GM12872 (cell line): Measurements from ENCODE around the gene CLMN.

Experiments used
- CTCF ChIP-seq: IDR thresholded peaks from 3 replicates; pipeline ENCODE4 v1.5.1; 2011; ENCODE audit warnings: low read depth, mild to moderate bottlenecking, low read length, moderate library complexity; ENCODE audit not compliant: insufficient read depth

CLMN gene

DNA sequence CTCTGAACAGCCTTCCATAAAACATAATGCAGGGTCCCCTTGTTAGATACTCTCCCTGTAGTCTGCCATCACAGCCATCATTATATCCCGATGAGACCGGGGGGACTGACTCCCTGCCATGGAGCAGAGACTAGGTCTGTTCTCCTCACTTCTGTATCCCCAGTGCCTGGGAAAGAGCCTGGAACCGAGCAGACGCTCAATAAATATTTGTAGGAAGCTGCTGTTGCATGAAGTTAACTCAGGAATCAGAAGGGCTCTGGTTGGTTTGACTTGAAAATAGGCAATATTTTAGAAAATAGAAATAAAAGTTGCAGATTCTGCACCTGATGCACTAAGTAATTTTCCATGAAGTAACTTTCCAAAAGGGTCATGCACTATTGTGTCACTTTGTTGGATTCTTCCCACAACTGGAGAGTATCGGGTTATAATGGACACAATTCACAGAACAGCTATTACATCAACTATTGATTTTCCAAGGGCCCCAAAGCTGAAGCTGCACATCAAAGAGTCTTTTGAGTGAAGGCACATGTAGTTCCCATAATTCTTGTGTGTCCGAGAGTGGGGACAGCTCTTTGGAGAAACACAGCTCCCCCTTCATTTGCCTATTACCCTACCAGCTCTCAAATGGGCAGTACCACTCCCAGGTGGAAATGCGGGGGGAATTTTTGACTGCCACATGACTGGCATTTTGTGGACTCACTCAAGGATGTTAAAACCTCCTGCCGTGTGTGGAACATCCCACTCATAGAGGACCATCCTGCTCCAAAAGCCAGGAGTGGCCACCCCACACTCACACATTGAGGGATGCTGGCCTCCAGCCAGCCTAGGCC lies 18.8 kb downstream of the CLMN start:
- TF ChIP-seq CTCF = no peak

GRCh38 chr14:95300002-95300696 lies 19.6 kb downstream of the CLMN start:
- TF ChIP-seq CTCF = no peak

DNA sequence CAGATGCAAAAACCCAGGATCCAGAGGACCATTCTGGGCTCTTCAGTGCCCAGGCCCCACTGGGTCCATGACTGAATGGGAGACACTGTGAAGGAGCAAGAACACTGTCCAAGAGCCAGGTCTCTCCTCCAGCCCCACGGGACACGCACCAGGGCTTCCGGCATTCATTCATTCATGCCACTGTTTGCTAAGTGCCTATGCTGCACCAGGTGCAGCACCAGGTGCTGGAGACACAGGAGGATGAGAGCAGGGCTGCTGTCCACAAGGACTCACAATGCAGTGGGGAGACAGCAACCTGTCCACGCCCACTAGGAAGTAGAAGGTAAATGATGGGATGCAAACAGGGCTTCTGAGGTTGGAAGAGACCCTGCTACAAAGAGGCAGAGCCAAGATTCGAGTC lies 20.4 kb downstream of the CLMN start:
- TF ChIP-seq CTCF = no peak

DNA sequence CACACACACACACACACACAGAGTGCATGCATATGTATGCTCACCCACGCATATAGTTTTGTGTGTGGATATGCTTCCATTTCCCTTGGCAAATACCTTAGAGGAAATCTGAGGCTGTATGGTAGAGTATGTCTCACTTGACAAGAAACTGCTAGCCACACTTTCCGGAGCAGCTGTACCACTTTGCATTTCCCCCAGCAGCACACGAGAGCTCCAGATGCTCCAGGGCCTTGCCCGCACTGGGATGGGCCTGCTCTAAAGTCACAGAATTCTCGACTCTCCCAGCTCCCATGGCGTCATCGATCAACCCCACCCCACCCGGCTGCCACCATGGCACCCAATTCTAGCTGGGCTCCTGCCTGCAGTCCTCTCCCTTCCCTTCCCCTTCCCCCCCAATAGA lies 21.9 kb downstream of the CLMN start:
- no peak for TF ChIP-seq CTCF

DNA sequence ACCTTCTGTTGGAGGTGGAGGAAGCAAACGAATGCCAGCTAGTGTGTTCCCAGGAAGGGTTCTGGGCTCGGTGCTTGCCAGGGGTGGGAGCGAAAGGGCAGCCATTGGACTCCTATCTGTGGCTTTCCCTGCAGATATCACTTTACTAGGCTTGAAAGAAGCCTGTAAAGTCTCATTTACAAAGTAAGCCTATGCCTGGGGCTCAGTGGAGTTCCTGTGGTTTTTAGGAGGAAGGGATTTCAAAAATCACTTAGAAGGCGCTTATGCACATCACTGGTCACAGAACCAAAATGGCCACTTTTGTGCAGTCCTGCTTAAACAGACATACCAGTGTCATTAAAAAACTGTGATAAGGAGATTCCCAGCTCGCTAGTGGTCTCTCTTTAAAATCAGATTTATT lies 22.7 kb downstream of the CLMN start:
- no peak for TF ChIP-seq CTCF

GRCh38 chr14:95295600-95296376 lies 23.9 kb downstream of the CLMN start:
- TF ChIP-seq CTCF = no peak
